Mesothelial cell of epicardium (in vitro differentiated cells): ENCODE measurements around the gene TFAP2E. TPM values are rescaled to one million over a fixed set of nuclear protein-coding genes. Genes with fewer than 3 reads are reported as not detected.
A peak's percentile ranks its signal among the peaks of the same experiment; 100 is the strongest.

Source experiments
- DNase-seq, 2 experiments: peaks; one replicate each; pipeline ENCODE4 v3.0.0; 2021; ENCODE audit warnings: low spot score in 2 of 2; ENCODE audit not compliant: unreplicated experiment in 2 of 2
- H3K27ac Mint-ChIP-seq: 2 replicates; pipeline ENCODE4 v1.8.0; 2021; ENCODE audit warnings: mixed read lengths
- H3K27me3 Mint-ChIP-seq: 2 replicates; pipeline ENCODE4 v1.8.0; 2021; ENCODE audit warnings: low read depth, mixed read lengths
- H3K36me3 Mint-ChIP-seq: 2 replicates; pipeline ENCODE4 v1.8.0; 2021; ENCODE audit warnings: mixed read lengths
- H3K4me1 Mint-ChIP-seq: 2 replicates; pipeline ENCODE4 v1.8.0; 2021; ENCODE audit warnings: mixed read lengths
- H3K4me3 Mint-ChIP-seq: 2 replicates; pipeline ENCODE4 v1.8.0; 2021; ENCODE audit warnings: mild to moderate bottlenecking, moderate library complexity, mixed read lengths
- H3K9me3 Mint-ChIP-seq: 2 replicates; pipeline ENCODE4 v1.8.0; 2021; ENCODE audit warnings: mixed read lengths
- total RNA-seq: library from RNA; stranded (reverse); gene quantifications from 3 replicates; pipeline ENCODE4 v1.2.1, GENCODE V29; 2021
- TF ChIP-seq, protein P1 (sequence below): fragments of 200-600 bp; sonication (generic); IDR thresholded peaks from one replicate; pipeline ENCODE4 v1.5.0; 2021; ENCODE audit warnings: antibody characterized with exemption; ENCODE audit not compliant: unreplicated experiment

Gene TFAP2E
- total RNA-seq, 1 donor from 2014 or later: 2.9 TPM

DNA sequence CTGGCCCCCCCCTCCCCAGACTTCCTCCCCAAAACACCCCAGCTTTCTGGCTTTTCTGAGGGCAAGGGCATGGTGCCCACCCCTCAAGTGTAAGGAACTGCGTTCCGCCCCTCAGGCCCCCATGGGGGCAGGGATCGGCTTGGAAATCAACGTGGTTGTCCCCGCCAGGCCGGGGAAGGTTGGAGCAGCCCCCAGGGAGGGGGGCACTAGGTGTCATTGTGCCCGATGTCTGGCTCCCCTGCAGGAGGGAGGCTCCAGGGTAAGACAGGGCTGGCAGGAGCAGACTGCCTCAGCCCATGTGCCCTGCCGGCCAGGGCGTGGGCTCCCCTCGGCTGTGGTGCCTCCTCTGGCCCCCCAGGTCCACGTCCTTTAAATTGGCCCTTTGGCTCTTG lies 7.4 kb upstream of the TFAP2E start:
- H3K4me3 Mint-ChIP-seq: no peak overlapping the region
- no peaks in the 10 kb centered on the region for H3K9me3 Mint-ChIP-seq
- TF ChIP-seq, protein P1, sequence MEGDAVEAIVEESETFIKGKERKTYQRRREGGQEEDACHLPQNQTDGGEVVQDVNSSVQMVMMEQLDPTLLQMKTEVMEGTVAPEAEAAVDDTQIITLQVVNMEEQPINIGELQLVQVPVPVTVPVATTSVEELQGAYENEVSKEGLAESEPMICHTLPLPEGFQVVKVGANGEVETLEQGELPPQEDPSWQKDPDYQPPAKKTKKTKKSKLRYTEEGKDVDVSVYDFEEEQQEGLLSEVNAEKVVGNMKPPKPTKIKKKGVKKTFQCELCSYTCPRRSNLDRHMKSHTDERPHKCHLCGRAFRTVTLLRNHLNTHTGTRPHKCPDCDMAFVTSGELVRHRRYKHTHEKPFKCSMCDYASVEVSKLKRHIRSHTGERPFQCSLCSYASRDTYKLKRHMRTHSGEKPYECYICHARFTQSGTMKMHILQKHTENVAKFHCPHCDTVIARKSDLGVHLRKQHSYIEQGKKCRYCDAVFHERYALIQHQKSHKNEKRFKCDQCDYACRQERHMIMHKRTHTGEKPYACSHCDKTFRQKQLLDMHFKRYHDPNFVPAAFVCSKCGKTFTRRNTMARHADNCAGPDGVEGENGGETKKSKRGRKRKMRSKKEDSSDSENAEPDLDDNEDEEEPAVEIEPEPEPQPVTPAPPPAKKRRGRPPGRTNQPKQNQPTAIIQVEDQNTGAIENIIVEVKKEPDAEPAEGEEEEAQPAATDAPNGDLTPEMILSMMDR: no peak
- peaks cover 3% of the 10 kb centered on the region for H3K4me1 Mint-ChIP-seq
- H3K27ac Mint-ChIP-seq: no peak overlapping the region
- H3K27me3 Mint-ChIP-seq: peaks cover 6% of the 10 kb centered on the region
- peaks cover 2% of the 10 kb centered on the region for H3K36me3 Mint-ChIP-seq
- DNase-seq: no peak

DNA sequence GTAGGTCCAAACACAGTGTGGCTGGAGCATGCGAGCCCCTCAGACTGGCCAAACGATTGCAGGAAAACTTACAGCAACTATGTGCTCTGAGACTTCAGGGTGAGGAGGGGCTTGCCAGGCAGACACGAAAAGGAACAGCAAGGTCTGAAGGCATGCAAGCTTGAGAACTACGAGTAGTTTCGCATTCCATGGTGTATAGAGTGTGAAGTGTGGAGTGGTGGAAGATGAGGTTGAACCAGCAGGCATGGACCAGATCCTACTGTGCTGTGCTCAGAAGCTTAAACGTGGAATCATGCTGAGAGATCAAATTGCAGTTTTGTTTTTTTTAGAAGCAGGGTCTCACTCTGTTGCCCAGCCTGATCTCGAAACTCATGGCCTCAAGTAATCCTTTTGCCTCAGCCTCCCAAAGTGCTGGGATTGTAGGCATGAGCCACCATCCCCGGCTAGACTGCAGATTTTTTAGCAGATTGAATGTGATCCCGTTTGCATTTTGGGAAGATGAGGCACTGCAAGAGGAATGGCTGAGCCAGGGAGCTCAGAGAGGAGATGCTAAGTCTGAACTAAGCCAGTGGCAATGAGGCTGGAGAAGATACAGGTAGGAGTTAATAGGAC lies 5.1 kb upstream of the TFAP2E start:
- Mint-ChIP-seq H3K4me3 (no peak overlapping the region), H3K9me3 (no peaks in the 10 kb centered on the region), H3K27ac (no peak overlapping the region), H3K4me1 (peaks cover 7% of the 10 kb centered on the region), H3K36me3 (peaks cover 2% of the 10 kb centered on the region), H3K27me3 (peaks cover 26% of the 10 kb centered on the region)
- TF ChIP-seq, protein P1: no peak
- DNase-seq: no peak

DNA sequence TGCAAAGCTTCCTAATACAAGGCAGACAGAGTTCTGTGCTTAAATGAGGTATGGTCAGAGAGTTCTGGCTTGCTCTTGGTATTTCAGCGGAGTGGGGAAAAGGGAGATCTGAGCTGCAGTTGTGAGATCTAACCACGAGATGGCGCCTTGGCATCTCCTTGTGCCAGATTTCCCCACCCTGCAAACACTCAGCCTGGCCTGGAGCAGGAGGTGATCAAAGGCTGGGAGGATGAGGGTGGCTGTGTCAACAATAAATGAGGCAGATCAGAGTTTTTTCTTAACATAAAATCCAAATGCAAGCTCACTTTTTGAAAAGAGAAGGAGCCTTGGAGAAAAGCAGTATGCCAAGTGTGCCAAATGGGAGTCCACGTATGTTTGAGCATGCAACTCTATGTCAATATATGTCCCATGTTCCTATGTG lies 4.1 kb upstream of the TFAP2E start:
- Mint-ChIP-seq H3K27me3 (peaks cover 31% of the 10 kb centered on the region), H3K9me3 (no peaks in the 10 kb centered on the region), H3K36me3 (peaks cover 2% of the 10 kb centered on the region), H3K4me1 (peaks cover 7% of the 10 kb centered on the region), H3K4me3 (no peak overlapping the region), H3K27ac (no peak overlapping the region)
- TF ChIP-seq, protein P1: peak; percentile 82
- DNase-seq: peak in 1 of 2 experiments; percentile 79

DNA sequence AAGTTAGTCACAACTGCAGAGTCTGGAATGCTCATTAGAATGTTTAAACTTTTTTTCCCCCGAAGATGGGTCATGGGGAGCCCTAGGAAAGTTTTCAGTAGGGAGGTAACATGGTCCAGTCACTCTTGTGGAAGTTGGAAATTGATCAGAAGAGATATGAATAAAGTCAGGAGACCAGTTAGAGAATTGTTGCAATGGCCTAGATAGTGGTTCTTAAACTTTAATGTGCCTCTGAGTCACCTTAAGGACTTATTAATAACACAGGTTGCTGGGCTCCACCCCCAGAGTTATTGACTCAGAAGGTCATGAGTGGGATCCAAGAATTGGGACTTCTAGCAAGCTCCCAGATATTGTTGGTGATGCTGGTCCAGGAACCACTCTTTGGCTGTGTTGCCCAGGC lies 3.2 kb upstream of the TFAP2E start:
- TF ChIP-seq, protein P1: no peak
- no peaks in the 10 kb centered on the region for H3K36me3 Mint-ChIP-seq
- H3K9me3 Mint-ChIP-seq: no peaks in the 10 kb centered on the region
- H3K27ac Mint-ChIP-seq: no peak overlapping the region
- DNase-seq: no peak
- no peak overlapping the region for H3K4me3 Mint-ChIP-seq
- peaks cover 13% of the 10 kb centered on the region for H3K4me1 Mint-ChIP-seq
- peaks cover 38% of the 10 kb centered on the region for H3K27me3 Mint-ChIP-seq

DNA sequence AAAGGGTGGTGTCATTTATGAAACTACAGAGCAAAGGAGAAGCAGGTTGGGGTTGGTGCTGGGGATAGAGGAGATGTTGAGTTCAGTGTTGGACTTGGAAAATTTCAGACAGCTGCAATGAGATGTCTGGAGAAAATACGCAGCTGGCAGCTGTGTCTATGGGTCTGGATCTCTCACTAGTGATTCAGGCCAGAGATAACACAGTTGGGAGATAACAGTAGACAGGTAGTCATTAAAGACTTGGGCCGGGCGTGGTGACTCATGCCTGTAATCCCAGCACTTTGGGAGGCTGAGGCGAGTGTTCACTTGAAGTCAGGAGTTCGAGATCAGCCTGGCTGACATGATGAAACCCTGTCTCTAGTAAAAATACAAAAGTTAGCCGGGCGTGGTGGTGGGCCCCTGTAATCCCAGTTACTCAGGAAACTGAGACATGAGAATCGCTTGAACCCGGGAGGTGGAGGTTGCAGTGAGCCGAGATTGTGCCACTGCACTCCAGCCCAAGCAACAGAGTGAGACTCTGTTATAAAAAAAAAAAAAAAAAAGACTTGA lies 2.5 kb upstream of the TFAP2E start:
- Mint-ChIP-seq H3K9me3 (no peaks in the 10 kb centered on the region), H3K36me3 (no peaks in the 10 kb centered on the region), H3K27me3 (peaks cover 45% of the 10 kb centered on the region), H3K4me3 (no peak overlapping the region), H3K27ac (no peak overlapping the region), H3K4me1 (peaks cover 20% of the 10 kb centered on the region)
- no peak for DNase-seq
- TF ChIP-seq, protein P1: no peak

DNA sequence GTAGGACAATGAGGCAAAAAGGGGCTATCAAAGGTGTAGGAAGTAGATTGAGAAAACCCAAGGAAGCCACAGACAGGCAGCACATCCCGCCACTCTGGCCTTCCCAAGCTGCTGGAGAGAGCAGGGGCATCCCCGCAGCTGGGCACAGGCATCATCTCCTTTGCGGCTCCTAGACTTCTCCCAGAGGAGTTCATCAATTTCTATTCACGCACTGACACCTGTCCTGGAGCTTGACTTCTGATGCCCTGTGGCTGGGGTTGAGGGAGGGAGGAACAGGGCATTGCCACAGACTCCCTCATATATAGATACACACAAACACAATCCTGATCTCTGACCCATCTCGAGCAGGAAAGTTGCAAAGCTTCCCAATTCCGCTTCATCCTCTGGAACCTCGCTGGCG lies 1.9 kb upstream of the TFAP2E start:
- H3K27me3 Mint-ChIP-seq: peaks cover 51% of the 10 kb centered on the region
- TF ChIP-seq, protein P1: no peak
- DNase-seq: no peak
- H3K27ac Mint-ChIP-seq: no peak overlapping the region
- H3K4me3 Mint-ChIP-seq: no peak overlapping the region
- H3K36me3 Mint-ChIP-seq: no peaks in the 10 kb centered on the region
- no peaks in the 10 kb centered on the region for H3K9me3 Mint-ChIP-seq
- H3K4me1 Mint-ChIP-seq: peaks cover 26% of the 10 kb centered on the region
